ENCODE results near the gene SPATS2L.

DNA sequence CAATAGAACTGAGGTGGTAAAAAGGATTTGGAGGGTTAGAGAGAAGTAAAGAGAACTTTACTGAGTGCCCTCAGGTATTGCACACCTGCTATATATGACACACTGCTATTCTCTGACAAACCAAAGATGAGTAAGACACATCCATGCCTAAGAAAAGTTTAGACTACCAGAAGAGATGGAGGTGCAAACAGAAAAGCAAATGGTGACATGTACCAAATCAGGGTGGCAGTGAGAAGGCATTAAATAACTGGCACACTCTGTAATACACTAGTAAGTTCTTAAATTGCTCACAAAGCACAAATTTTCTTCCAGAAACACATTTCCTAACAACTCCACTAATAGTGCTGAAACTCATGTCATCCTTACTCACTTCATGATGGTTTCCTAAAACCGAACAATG is 114.8 kb downstream of the SPATS2L start:
- TF ChIP-seq, protein P1, sequence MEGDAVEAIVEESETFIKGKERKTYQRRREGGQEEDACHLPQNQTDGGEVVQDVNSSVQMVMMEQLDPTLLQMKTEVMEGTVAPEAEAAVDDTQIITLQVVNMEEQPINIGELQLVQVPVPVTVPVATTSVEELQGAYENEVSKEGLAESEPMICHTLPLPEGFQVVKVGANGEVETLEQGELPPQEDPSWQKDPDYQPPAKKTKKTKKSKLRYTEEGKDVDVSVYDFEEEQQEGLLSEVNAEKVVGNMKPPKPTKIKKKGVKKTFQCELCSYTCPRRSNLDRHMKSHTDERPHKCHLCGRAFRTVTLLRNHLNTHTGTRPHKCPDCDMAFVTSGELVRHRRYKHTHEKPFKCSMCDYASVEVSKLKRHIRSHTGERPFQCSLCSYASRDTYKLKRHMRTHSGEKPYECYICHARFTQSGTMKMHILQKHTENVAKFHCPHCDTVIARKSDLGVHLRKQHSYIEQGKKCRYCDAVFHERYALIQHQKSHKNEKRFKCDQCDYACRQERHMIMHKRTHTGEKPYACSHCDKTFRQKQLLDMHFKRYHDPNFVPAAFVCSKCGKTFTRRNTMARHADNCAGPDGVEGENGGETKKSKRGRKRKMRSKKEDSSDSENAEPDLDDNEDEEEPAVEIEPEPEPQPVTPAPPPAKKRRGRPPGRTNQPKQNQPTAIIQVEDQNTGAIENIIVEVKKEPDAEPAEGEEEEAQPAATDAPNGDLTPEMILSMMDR (IDR thresholded peaks at IDR 0.05; ENCODE audit: low read depth, low read length, poor library complexity, severe bottlenecking), result no peak
- TF ChIP-seq EZH2phosphoT487 (IDR thresholded peaks at IDR 0.05; ENCODE audit: borderline replicate concordance, low read length), result no peak
